HL-60/S4 treated with phorbol 12-myristate 13-acetate at 8.2 ng/mL for 4 days and 3 days (cell line): ENCODE results near the gene ASTL.

Experiments
- in situ Hi-C: fragments of 300-500 bp; cut with MboI; formaldehyde crosslinking; loops from 2 replicates; pipeline ENCODE4 v1.15.0; 2022; ENCODE audit warnings: low sequenced_read_pairs

Gene ASTL

GRCh38 chr2:96105152-96105915, 33.0 kb downstream of the ASTL start:
- in situ Hi-C loops: loop anchor here (25.0 kb wide), 1 partner anchor 93 kb away; no protein-coding TSS in a partner anchor

- in situ Hi-C loops: loop anchor here (25.0 kb wide), 1 partner anchor 92 kb away; no protein-coding TSS in a partner anchor
Observed at GRCh38 chr2:96104487-96104861, 33.8 kb downstream of the ASTL start.

GRCh38 chr2:96103761-96104486, 34.4 kb downstream of the ASTL start:
- in situ Hi-C loops: loop anchor here (25.0 kb wide), 1 partner anchor 92 kb away; no protein-coding TSS in a partner anchor

- in situ Hi-C loops: loop anchor here (25.0 kb wide), 1 partner anchor 91 kb away; no protein-coding TSS in a partner anchor
Observed at GRCh38 chr2:96103187-96103601, 35.1 kb downstream of the ASTL start.

GRCh38 chr2:96102596-96103186, 35.6 kb downstream of the ASTL start:
- in situ Hi-C loops: loop anchor here (25.0 kb wide), 1 partner anchor 90 kb away; no protein-coding TSS in a partner anchor

GRCh38 chr2:96100893-96101304, 37.4 kb downstream of the ASTL start:
- in situ Hi-C loops: loop anchor here (25.0 kb wide), 1 partner anchor 89 kb away; no protein-coding TSS in a partner anchor

GRCh38 chr2:96099861-96100798, 38.2 kb downstream of the ASTL start:
- in situ Hi-C loops: loop anchor here (25.0 kb wide), 1 partner anchor 88 kb away; no protein-coding TSS in a partner anchor

GRCh38 chr2:96098900-96099590, 39.3 kb downstream of the ASTL start:
- in situ Hi-C loops: no loop called here

- in situ Hi-C loops: no loop called here
Observed at GRCh38 chr2:96097951-96098823, 40.1 kb downstream of the ASTL start.

GRCh38 chr2:96097441-96097840, 40.9 kb downstream of the ASTL start:
- in situ Hi-C loops: no loop called here

GRCh38 chr2:96095116-96095636, 43.1 kb downstream of the ASTL start:
- in situ Hi-C loops: no loop called here

GRCh38 chr2:96093528-96093927, 44.8 kb downstream of the ASTL start:
- in situ Hi-C loops: no loop called here

GRCh38 chr2:96092951-96093350, 45.4 kb downstream of the ASTL start:
- in situ Hi-C loops: no loop called here

- in situ Hi-C loops: no loop called here
Observed at GRCh38 chr2:96092573-96092877, 45.8 kb downstream of the ASTL start.

GRCh38 chr2:96091711-96092572, 46.4 kb downstream of the ASTL start:
- in situ Hi-C loops: no loop called here

- in situ Hi-C loops: no loop called here
Observed at GRCh38 chr2:96091141-96091710, 47.1 kb downstream of the ASTL start.

- in situ Hi-C loops: no loop called here
Observed at GRCh38 chr2:96090196-96090926, 47.9 kb downstream of the ASTL start.
